Osteocyte (in vitro differentiated cells): ENCODE results near the gene AOC2. TPM values are rescaled to one million over a fixed set of nuclear protein-coding genes. Genes with fewer than 3 reads are reported as not detected.

Source experiments
- microRNA-seq: library from miRNA; unstranded; fragments of <30 nt; microRNA quantifications from one replicate; pipeline ENCODE4 v1.1.0, GENCODE V29; 2020; ENCODE audit not compliant: unreplicated experiment
- total RNA-seq: library from RNA; stranded (reverse); gene quantifications from 2 replicates; pipeline ENCODE4 v1.2.1, GENCODE V29; 2021

AOC2 gene
- total RNA-seq, 1 donor from 2014 or later: 2.2 TPM

Small RNA genes lying within 50 kb of the gene (microRNA-seq; reads per million reads assigned to microRNA genes)
- not detected for gene MIR6781

Other genes with a start within 250 kb of the AOC2 start
- 80.1 and 85.0 TPM in 2 replicates for gene RETREG3, start 235.2 kb upstream of the AOC2 start, total RNA-seq
- 47.2 and 55.5 TPM in 2 replicates for gene TUBG1, start 234.9 kb upstream of the AOC2 start, total RNA-seq
- gene TUBG2, start 185.3 kb upstream of the AOC2 start, total RNA-seq: 32.8 and 33.3 TPM in 2 replicates
- gene PLEKHH3, start 167.6 kb upstream of the AOC2 start, total RNA-seq: 26.7 and 28.9 TPM in 2 replicates
- 1.2 and 1.6 TPM in 2 replicates for gene CCR10, start 162.7 kb upstream of the AOC2 start, total RNA-seq
- gene CNTNAP1, start 162.0 kb upstream of the AOC2 start, total RNA-seq: 35.8 and 40.4 TPM in 2 replicates
- 44.8 and 47.6 TPM in 2 replicates for gene EZH1, start 99.5 kb upstream of the AOC2 start, total RNA-seq
- 1.6 and 2.4 TPM in 2 replicates for gene RAMP2, start 83.4 kb upstream of the AOC2 start, total RNA-seq
- 63.9 and 66.1 TPM in 2 replicates for gene VPS25, start 71.1 kb upstream of the AOC2 start, total RNA-seq
- 0.16 TPM in 2 replicates for gene WNK4, start 64.0 kb upstream of the AOC2 start, total RNA-seq
- 51.2 and 51.5 TPM in 2 replicates for gene COA3, start 45.9 kb upstream of the AOC2 start, total RNA-seq
- gene CNTD1, start 45.7 kb upstream of the AOC2 start, total RNA-seq: 0.31 and 0.51 TPM in 2 replicates
- gene BECN1, start 20.3 kb upstream of the AOC2 start, total RNA-seq: 68.1 and 69.1 TPM in 2 replicates
- 111 and 121 TPM in 2 replicates for gene PSME3, start 11.2 kb upstream of the AOC2 start, total RNA-seq
- 1.1 and 1.3 TPM in 2 replicates for gene AOC3, start 6.6 kb downstream of the AOC2 start, total RNA-seq
- gene G6PC1, start 56.2 kb downstream of the AOC2 start, total RNA-seq: not detected in 2 replicates
- gene AARSD1, start 119.9 kb downstream of the AOC2 start, total RNA-seq: 44.5 and 50.6 TPM in 2 replicates
- gene PTGES3L, start 135.5 kb downstream of the AOC2 start, total RNA-seq: 0.35 and 0.50 TPM in 2 replicates
- gene RUNDC1, start 136.0 kb downstream of the AOC2 start, total RNA-seq: 11.7 and 12.5 TPM in 2 replicates
- 956 and 1,010 TPM in 2 replicates for gene RPL27, start 153.8 kb downstream of the AOC2 start, total RNA-seq
- 34.4 and 41.6 TPM in 2 replicates for gene IFI35, start 162.2 kb downstream of the AOC2 start, total RNA-seq
- 439 and 505 TPM in 2 replicates for gene VAT1, start 177.8 kb downstream of the AOC2 start, total RNA-seq
- gene RND2, start 180.7 kb downstream of the AOC2 start, total RNA-seq: 0.91 and 1.5 TPM in 2 replicates